Uterus (tissue), 4 donors: ENCODE measurements around the gene MESP1. TPM values are rescaled to one million over a fixed set of nuclear protein-coding genes. Genes with fewer than 3 reads are reported as not detected.

Experiments used
- DNase-seq, 2 donors: peaks; one replicate each; pipeline ENCODE4 v3.0.0-alpha.2; 2019 to 2020
- H3K27ac ChIP-seq, 2 donors: fragments of 200-600 bp; sonication (generic); 1 replicate in 1 of 2; 2 replicates in 1 of 2; pipeline ENCODE4 v1.5.1; 2016 to 2018
- H3K27me3 ChIP-seq, 2 donors: fragments of 200-600 bp; sonication (generic); one replicate each; pipeline ENCODE4 v1.5.1; 2018 to 2019; ENCODE audit warnings: control low read depth in 1 of 2
- H3K36me3 ChIP-seq, 2 donors: fragments of 200-600 bp; sonication (generic); one replicate each; pipeline ENCODE4 v1.5.1; 2019; ENCODE audit warnings: control low read depth in 1 of 2
- H3K4me1 ChIP-seq, 2 donors: fragments of 200-600 bp; sonication (generic); one replicate each; pipeline ENCODE4 v1.5.1; 2018 to 2019; ENCODE audit warnings: control low read depth in 1 of 2
- H3K4me3 ChIP-seq, 2 donors: fragments of 200-600 bp; sonication (generic); 1 replicate in 1 of 2; 2 replicates in 1 of 2; pipeline ENCODE4 v1.5.1; 2018 to 2019; ENCODE audit warnings: mild to moderate bottlenecking in 1 of 2
- H3K9me3 ChIP-seq, 2 donors: fragments of 200-600 bp; sonication (generic); one replicate each; pipeline ENCODE4 v1.5.1; 2019; ENCODE audit warnings: control low read depth in 1 of 2
- CTCF ChIP-seq, 4 experiments: fragments of 200-600 bp in 2 of 4; fragments of 450-650 bp in 2 of 4; sonication (generic) in 2 of 4; IDR thresholded peaks; one replicate each; pipeline ENCODE4 v1.5.1; 2016 to 2019; ENCODE audit warnings: antibody characterized with exemption in 4 of 4, mild to moderate bottlenecking in 2 of 4, moderate library complexity in 1 of 4
- POLR2A ChIP-seq, 2 donors: fragments of 450-650 bp; IDR thresholded peaks; one replicate each; pipeline ENCODE4 v1.6.1; 2016; ENCODE audit warnings: antibody characterized with exemption in 2 of 2, mild to moderate bottlenecking in 1 of 2, moderate library complexity in 1 of 2
- intact Hi-C: fragments of 100-400 bp; cut with DNase I; formaldehyde crosslinking; loops from one replicate; pipeline ENCODE4 v1.15.1; 2023; ENCODE audit warnings: low total_unique reads
- small RNA-seq: library from RNA; depleted of rRNA; stranded (forward); fragments of <200 nt; gene quantifications from one replicate; pipeline ENCODE3, GENCODE V24; 2016
- total RNA-seq, 4 donors: library from RNA; depleted of rRNA in 3 of 4; stranded (reverse); fragments of >200 nt in 3 of 4; gene quantifications; one replicate each; pipeline versions ENCODE4 v1.1.0 to v1.2.4, GENCODE V29; 2014 to 2023
- donor health status: DM: yes; HTN: yes; CAD: no.

Gene MESP1
- total RNA-seq, 4 donors from 2014 or later: 1.0 to 6.5 (median 2.7) TPM; not detected in 1

GRCh38 chr15:89724621-89725020, 26.4 kb downstream of the MESP1 start:
- intact Hi-C loops: no loop called here
- TF ChIP-seq CTCF (IDR thresholded peaks at IDR 0.05) (no peak), POLR2A (IDR thresholded peaks at IDR 0.05) (no peak)
- Histone ChIP-seq H3K4me3 (no peak overlapping the region), H3K27ac (no peak overlapping the region), H3K36me3 (no peaks in the 10 kb centered on the region), H3K4me1 (no peaks in the 10 kb centered on the region), H3K9me3 (no peaks in the 10 kb centered on the region), H3K27me3 (no peaks in the 10 kb centered on the region)
- no peak for DNase-seq

GRCh38 chr15:89723031-89723430, 28.0 kb downstream of the MESP1 start:
- TF ChIP-seq CTCF (IDR thresholded peaks at IDR 0.05) (no peak), POLR2A (IDR thresholded peaks at IDR 0.05) (no peak)
- intact Hi-C loops: no loop called here

GRCh38 chr15:89714775-89715174, 36.3 kb downstream of the MESP1 start:
- TF ChIP-seq POLR2A (IDR thresholded peaks at IDR 0.05) (no peak), CTCF (IDR thresholded peaks at IDR 0.05) (no peak)
- intact Hi-C loops: no loop called here

More at GRCh38 chr15:89723031-89723430, 28.0 kb downstream of the MESP1 start:
- Histone ChIP-seq H3K9me3 (no peaks in the 10 kb centered on the region), H3K36me3 (no peaks in the 10 kb centered on the region), H3K27me3 (no peaks in the 10 kb centered on the region), H3K4me3 (no peak overlapping the region), H3K4me1 (no peaks in the 10 kb centered on the region), H3K27ac (no peak overlapping the region)
- no peak for DNase-seq

GRCh38 chr15:89707577-89707976, 43.5 kb downstream of the MESP1 start:
- DNase-seq: no peak
- no peaks in the 10 kb centered on the region for H3K9me3 ChIP-seq
- no peak overlapping the region for H3K4me3 ChIP-seq
- TF ChIP-seq CTCF (IDR thresholded peaks at IDR 0.05) (no peak), POLR2A (IDR thresholded peaks at IDR 0.05) (no peak)
- no peaks in the 10 kb centered on the region for H3K36me3 ChIP-seq
- intact Hi-C loops: no loop called here
- H3K27ac ChIP-seq: no peak overlapping the region
- no peaks in the 10 kb centered on the region for H3K27me3 ChIP-seq
- H3K4me1 ChIP-seq: no peaks in the 10 kb centered on the region

More at GRCh38 chr15:89714775-89715174, 36.3 kb downstream of the MESP1 start:
- no peaks in the 10 kb centered on the region for H3K9me3 ChIP-seq
- H3K27me3 ChIP-seq: no peaks in the 10 kb centered on the region
- no peak overlapping the region for H3K27ac ChIP-seq
- no peaks in the 10 kb centered on the region for H3K36me3 ChIP-seq
- no peak overlapping the region for H3K4me3 ChIP-seq
- H3K4me1 ChIP-seq: no peaks in the 10 kb centered on the region
- no peak for DNase-seq

- H3K27ac ChIP-seq: no peak overlapping the region
- no peaks in the 10 kb centered on the region for H3K4me1 ChIP-seq
- H3K4me3 ChIP-seq: no peak overlapping the region
- no peaks in the 10 kb centered on the region for H3K9me3 ChIP-seq
- DNase-seq: no peak
- TF ChIP-seq CTCF (IDR thresholded peaks at IDR 0.05) (no peak), POLR2A (IDR thresholded peaks at IDR 0.05) (no peak)
- intact Hi-C loops: no loop called here
- no peaks in the 10 kb centered on the region for H3K27me3 ChIP-seq
- H3K36me3 ChIP-seq: no peaks in the 10 kb centered on the region
Observed at GRCh38 chr15:89704411-89704810, 46.6 kb downstream of the MESP1 start.

Small RNA genes lying within 50 kb of the gene (small RNA-seq; reads per million reads assigned to genes)
- gene RNU6-132P: not detected

Other genes starting within 250 kb of the MESP1 start
- 1 to 10 TPM in 1 of 4 donors, under 1 TPM in 1, not detected in 2; under 0.01 to 3.7 TPM for gene TICRR, start 175.8 kb downstream of the MESP1 start, total RNA-seq
- 10 to 100 TPM in 2 of 4 donors, 1 to 10 TPM in 2; 2.0 to 17.3 (median 11.3) TPM for gene KIF7, start 95.8 kb downstream of the MESP1 start, total RNA-seq
- 1 to 10 TPM in 1 of 4 donors, under 1 TPM in 2, not detected in 1; 0.26 to 1.3 (median 0.48) TPM for gene PLIN1, start 71.9 kb downstream of the MESP1 start, total RNA-seq
- gene PEX11A, start 60.5 kb downstream of the MESP1 start, total RNA-seq: 10 to 100 TPM in 2 of 4 donors, 1 to 10 TPM in 2; 1.5 to 16.2 (median 8.7) TPM
- gene WDR93, start 60.4 kb downstream of the MESP1 start, total RNA-seq: 1 to 10 TPM in 1 of 4 donors, not detected in 3; 1.5 TPM
- under 1 TPM in 1 of 4 donors, not detected in 3; 0.21 TPM for gene MESP2, start 25.1 kb upstream of the MESP1 start, total RNA-seq
- gene ANPEP, start 63.6 kb upstream of the MESP1 start, total RNA-seq: 1 to 10 TPM in 3 of 4 donors, under 1 TPM in 1; 0.88 to 5.9 (median 2.2) TPM
- 10 to 100 TPM; 17.4 to 70.6 (median 35.9) TPM for gene AP3S2, start 142.7 kb upstream of the MESP1 start, total RNA-seq
- gene ARPIN, start 161.7 kb upstream of the MESP1 start, total RNA-seq: 10 to 100 TPM in 3 of 4 donors, 1 to 10 TPM in 1; 8.2 to 32.8 (median 20.7) TPM